ENCODE data around the gene TTI1.

GRCh38 chr20:38076548-38076947, 43.3 kb upstream of the TTI1 start:
- no peak for TF ChIP-seq ZBTB49 (CRISPR knock-in tag; IDR thresholded peaks at IDR 0.05; ENCODE audit: borderline replicate concordance)
- TF ChIP-seq ZNF232 (CRISPR knock-in tag; IDR thresholded peaks at IDR 0.05; ENCODE audit: borderline replicate concordance) = no peak
- no peak for TF ChIP-seq MLX (CRISPR knock-in tag; IDR thresholded peaks at IDR 0.05)
- no peak for TF ChIP-seq NCOA1 (CRISPR knock-in tag; IDR thresholded peaks at IDR 0.05)

Measured in HepG2 (cell line).